GM12864 (cell line): ENCODE measurements around the gene RNASE8.
A peak's percentile ranks its signal among the peaks of the same experiment; 100 is the strongest.

Source experiments
- DNase-seq: peaks from one replicate; pipeline ENCODE4 v3.0.0-alpha.2; 2011; ENCODE audit warnings: low read depth
- H3K4me3 ChIP-seq: 2 replicates; pipeline ENCODE4 v1.5.1; 2011; ENCODE audit warnings: mild to moderate bottlenecking, low read depth, low read length, control low read depth
- CTCF ChIP-seq: IDR thresholded peaks from 2 replicates; pipeline ENCODE4 v1.5.1; 2011; ENCODE audit warnings: low read depth, mild to moderate bottlenecking, moderate library complexity, low read length, control low read depth, inconsistent platforms; ENCODE audit errors: missing control alignments

Gene RNASE8

GRCh38 chr14:21070610-21071224, 13.1 kb downstream of the RNASE8 start:
- no peak for DNase-seq
- peak overlapping the region; percentile 27 for H3K4me3 ChIP-seq
- no peak for TF ChIP-seq CTCF

GRCh38 chr14:21071225-21072030, 13.8 kb downstream of the RNASE8 start:
- TF ChIP-seq CTCF, result no peak
- peak overlapping the region; percentile 37 for H3K4me3 ChIP-seq
- DNase-seq, result peak; percentile 35

- no peak for DNase-seq
- no peak for TF ChIP-seq CTCF
- H3K4me3 ChIP-seq, result peak overlapping the region; percentile 37; the same call in 1 of the 2 replicates
These were observed 14.4 kb downstream of the RNASE8 start for GRCh38 chr14:21072031-21072473.

GRCh38 chr14:21072781-21073339, 15.2 kb downstream of the RNASE8 start:
- no peak for DNase-seq
- TF ChIP-seq CTCF, result no peak
- H3K4me3 ChIP-seq, result no peak overlapping the region

GRCh38 chr14:21073921-21074320, 16.3 kb downstream of the RNASE8 start:
- TF ChIP-seq CTCF, result no peak
- H3K4me3 ChIP-seq, result no peak overlapping the region
- DNase-seq, result no peak

GRCh38 chr14:21074398-21075272, 17.0 kb downstream of the RNASE8 start:
- no peak for TF ChIP-seq CTCF
- H3K4me3 ChIP-seq, result no peak overlapping the region
- DNase-seq, result no peak
